HG02642 (cell line): ENCODE measurements around the gene TALDO1.

ENCODE experiments used
- ATAC-seq: cut with Tn5 transposase; IDR thresholded peaks from one replicate; pipeline ENCODE4 v1.9.1; 2021; ENCODE audit warnings: mild to moderate bottlenecking; ENCODE audit not compliant: unreplicated experiment, poor library complexity

TALDO1 gene

DNA sequence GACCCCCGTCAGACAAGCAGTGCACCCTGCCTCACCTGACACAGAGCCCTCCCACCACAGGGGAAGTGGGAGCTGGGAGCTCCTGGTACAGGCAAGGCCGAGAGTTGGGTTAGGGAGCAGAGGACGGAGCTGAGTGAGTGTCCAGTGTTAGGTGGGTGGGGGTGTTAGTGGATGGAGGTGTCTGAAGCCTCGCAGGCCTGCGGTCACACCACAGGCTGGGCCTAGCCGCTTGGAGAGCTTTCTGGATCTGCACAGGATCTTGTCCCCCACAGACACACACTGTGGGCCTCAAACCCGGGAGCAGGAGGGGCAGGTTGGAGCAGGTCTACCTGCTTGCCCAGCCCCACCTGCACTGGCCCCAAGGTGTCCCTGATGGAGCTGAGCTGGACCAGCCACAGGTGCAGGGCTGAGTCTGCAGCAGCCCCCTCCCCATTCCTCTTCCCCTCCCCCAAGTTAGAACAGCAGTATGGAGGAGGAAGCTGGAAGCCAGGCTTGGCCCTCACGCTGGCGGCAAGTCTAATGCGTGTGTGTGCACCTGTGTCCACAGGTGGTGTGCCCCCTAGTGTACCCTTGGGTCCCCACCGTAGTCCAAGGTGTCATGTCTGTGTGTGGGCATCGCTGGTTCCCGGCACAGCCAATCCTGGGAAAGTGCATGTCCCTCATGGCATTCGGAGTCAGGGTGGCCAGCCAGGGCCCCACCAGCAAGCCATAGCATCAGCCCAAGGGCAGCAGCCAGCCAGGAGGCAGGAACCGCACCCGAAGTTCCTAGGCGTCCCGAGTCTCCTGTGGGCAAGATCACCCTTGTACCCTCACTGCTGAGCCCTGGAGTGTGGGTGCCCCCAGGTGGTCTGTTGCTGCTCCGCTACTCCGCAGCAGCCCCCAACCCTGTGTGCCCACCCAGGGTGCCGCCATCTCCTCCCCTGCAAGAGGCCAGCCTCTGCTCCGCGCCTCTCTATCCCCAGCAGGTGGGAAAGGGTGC, 32.0 kb downstream of the TALDO1 start:
- ATAC-seq, result no peak

DNA sequence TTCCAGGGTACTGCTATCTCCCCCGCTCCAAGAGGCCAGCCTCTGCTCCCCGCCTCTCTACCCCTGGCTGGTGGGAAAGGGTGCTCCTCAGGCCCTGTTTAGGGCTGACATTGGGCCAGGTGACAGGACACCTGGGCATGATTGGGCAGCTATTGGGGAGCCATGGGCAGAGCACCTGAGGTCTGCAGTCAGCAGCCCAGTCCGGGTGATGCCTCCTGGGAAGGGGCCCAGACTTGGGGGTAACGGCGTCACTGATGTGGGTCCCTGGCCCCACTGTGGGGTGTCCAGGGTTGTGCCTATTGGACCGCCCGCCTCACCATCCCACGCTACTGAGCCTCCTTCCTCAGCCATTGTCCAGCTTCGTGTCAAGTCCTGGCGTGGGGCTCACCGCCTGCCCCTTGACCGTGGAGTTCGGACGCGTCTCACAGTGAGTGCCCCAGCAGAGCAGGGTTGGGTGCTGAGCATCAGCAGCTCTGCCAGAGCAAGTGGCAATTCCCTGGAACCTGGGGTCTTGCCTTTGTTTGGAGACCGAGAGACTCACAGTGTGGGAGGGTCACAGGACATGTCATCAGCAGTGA, 32.8 kb downstream of the TALDO1 start:
- no peak for ATAC-seq

DNA sequence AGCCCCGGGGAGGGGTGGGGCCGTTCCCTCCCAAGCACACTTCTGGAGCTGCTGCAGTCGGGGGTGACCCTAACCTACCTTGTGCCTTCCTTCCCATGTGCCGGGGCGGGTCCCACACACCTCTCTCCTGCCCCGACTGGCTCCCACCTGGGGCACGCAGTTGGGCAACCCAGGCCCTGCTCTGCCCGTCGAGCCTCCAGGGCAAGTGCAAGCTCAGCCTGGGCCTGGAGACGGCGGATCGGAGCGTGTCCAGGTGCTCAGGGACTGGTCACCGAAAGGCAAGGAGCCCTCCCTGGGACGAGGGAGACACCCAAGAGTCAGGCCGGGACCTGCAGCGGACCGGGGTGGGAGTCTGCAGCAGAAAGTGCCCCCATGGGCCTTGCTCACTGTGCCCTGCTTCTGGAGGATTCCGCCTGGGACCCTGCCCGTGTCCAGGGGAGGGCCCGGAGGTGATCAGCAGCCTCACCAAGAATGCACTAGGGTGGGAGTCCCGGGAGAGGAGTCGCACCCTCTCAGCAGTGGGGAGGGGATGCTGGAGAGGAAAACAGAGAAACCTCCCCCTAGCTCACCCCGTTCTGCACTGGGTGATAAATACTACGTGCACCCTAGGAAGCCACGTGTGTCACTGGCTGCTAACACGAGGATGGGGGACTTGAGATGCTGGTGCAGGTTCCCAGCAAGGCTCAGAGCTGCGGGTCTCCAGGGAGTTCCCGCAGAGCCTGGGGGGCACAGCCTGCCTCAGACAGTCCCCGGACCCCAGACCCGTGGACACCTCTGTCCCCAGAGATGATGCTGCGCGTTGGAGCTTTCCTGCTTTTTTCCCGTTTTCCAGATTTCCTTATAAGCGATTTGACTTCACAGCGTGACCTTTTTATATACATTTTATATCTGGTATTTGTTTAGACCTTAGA, 35.3 kb downstream of the TALDO1 start:
- no peak for ATAC-seq

DNA sequence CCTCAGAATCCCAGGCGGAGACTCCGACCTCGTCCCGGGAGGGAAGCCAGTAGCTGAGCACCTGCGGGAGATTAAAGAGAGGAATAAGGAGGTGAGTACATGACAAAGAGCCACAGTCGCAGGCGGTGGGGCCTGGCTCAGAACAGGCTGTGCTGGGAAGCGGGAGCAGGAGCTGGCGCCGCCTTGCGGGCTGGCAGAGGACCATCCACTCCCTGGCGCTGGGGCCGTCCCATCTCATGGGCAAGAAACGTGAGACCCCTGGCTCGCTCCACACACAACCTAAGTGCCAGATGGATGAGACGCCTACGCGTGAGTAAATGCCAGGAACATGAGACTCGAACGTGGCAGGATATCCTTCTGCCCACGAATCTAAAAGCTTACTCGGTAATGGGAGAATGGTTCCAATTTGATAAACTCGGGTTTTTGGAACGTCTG, 36.3 kb downstream of the TALDO1 start:
- ATAC-seq, result no peak

DNA sequence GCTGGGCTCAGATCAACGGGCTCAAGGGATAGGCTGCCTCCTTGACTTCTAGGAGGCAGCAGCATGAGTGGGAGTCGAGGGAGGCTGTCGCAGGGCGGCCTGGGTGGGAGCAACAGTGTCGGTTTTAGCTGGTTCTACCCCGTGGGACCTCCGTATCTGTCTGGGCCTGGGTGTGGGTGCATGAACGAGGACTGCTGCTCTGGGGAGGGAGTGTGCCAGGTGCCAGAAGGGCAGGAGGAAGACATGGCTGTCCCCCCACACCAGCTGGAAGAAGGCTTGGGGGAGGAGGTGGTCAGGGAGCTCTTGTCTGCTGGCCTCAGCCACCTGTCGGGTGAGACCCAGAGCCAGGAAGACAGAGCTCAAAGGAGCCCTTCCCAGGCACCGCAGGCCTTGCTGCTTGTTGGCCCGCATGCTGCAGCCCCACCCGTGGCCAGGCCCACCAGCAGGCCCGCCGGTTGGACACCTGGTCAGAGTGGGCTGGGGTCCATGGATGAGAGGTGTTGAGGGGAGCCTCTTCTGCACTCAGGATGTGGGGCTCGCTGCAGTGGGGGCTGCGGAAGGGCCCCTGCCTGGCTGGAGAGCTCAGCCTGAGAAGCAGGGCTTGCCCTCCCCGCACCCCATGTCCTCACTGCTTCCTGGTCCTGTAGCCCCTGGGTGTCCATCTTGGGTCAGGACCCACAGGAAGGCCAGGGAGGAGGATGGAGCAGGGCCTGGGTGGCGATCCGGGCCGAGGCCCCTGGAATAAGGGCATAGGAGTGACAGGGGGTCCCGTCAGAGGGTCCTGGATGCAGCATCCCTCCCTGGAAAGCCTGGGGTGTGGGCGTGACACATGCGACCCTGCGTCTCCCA, 39.2 kb downstream of the TALDO1 start:
- no peak for ATAC-seq

DNA sequence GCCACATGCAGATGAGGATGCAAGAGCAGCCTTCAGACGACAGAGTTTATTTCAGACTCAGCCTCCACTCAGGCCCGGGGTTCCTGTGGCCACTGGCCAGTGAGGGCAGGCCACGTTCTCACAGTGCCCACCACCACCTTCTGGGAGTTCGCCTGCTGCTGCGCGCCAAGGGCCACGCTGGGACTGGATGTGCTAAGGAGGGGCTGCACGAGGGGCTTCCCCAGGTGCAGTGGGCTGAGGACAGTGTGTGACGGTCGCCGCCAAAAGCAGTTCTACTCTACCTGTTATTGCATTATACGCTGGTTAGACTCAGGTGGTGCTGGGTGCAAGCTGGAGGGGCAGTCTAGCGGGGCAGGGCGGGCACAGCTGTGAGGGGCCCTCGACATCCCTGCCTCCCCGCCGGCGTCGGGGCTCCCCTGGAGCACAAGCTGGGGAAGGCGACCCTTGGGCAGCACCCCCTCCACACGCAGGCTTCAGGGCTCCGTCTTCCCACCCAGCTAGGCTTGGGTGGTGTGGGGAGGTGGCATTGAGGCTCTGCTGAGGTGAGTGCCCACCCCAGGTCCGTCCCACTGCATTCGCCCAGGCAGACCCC, 39.9 kb downstream of the TALDO1 start:
- no peak for ATAC-seq

DNA sequence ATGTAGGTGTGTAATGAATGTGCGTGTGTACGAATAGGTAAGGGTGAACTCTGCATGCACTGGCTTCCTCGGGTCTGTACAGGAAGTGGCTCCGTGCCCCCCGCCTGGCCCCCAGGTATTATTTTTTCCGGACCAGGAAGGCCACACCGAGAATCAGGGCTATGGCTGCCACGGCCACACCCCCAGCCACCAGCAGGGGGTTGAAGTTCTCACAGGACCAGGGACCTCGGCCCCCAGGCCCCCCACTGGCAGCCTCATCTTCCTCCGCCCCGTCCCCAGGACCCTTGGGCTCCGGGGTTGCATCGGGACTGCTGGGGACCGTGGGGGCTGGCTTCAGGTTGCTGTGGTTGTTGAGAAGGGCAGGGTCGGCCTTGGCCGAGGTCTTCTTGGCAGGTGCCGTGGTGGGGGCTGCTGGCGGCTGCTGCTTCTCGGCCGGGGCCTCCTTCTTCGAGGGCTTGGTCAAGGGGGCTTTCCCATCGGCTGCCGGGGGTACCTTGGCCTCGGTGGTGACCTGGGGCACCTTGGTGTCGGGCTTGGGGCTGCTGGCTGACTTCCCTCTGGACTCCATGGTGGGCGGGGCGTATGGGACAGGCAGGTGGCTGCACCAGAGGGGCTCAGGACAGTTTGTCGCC, 40.9 kb downstream of the TALDO1 start:
- ATAC-seq, result no peak

DNA sequence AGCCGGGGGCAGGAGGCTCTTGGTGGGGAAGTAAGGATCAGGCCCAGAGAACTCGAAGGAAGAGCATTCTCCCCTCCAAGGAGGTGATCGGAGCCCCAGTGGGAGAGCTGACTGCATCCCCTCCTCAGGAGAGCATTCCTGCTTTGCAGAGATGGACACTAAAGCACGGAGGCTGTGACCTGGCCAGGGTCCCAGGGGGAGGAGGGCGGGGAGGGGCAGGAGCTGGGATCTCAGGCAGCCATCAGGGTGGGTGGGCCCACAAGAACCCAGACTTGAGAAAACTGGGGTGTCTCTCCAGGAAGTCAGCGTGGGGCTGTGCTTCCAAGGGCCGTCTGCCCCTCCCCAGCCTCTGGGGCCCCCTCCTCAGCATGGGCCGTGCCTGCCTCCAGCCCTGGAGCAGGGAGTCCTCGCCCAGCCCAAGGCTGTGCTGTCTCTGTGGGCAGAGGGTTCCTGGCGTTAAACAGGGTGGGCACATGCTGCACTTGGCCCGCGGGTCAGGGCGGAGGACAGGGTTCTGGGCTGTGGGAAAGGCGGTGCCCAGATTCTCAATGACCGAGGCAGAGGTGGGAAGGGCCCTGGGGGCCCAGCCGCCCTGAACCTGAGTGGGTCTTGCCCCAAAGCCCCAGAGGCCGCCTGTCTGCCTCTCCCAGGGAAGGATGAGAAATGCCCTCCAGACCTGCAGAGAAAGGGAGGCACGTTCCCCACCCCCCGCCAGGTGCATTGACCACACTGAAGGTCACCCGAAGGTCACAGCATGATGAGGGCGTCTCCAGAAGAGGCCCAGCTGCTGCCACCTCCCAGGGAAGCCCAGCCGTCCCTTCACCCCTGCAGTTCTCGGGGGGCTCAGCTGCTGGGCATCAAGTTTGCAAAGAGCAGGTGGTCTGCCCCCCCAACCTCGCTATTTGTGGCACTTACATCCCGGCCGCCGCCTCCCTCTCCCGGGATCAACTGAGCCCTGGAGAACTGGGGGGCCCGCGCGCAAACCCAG, 42.0 kb downstream of the TALDO1 start:
- no peak for ATAC-seq

DNA sequence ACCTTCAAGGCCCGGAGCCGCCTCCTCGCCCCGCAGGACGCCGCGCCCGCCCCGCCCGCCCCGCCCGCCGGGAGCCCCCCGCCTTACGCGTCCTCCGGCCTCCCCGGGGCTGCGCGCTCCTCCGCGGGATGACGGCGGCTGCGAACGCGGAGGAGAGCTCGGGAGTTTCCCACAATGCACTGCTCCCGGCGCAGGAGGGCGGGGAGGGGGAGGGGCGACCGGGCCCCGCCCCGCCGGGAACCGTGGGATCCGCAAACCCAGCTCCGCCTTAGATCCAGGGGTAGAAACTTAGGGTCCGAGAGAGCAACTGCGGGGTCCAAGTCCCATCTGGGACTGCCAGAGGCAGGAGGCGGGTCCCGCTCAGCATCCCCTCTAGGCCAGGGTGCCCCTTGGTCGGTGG, 42.7 kb downstream of the TALDO1 start, which contains the start of gene CEND1:
Gene CEND1 (minus strand): TSS at position 148 of the 400 bp plus-strand sequence. CDS start 1,514 bp downstream, outside the sequence.
- no peak for ATAC-seq

DNA sequence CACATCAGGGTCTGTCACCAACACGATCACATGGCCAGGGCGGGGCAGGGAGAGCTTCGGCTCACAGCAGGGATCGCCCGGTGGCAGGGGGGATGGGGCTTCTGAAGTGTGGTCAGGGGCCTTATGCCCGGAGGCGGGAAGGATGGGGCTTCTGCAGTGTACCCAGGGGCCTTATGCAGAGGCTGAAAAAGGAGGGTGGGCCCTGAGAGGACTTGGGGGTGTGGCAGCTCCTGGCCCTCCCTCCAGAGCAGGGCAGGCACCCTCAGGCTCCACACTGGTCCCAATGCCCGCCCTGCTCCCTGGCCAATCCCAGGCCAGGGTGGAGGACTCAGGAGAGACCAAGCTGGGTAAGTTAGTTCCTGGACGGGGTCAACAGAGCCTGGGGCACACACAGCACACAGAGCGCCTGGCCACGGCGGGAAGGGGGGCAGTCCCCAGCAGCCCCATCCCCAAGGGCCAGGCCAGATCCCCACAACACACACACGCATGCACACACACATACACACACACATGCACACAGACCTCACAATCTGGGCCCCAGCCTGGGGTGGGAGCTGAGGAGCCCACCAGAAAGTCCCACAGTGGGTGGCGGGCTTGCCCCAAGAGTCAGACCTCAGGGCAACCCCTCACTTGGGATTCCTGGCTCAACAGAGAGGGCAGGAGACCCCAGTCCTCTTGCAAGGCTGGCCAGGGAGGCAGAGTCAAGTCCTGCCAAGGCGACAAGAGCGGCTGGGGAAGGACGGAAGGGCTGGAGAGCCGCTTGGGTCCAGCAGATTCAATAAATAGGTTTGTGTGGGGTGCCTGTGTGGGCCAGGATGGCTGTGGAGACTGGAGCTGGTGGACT, 43.7 kb downstream of the TALDO1 start:
- no peak for ATAC-seq

DNA sequence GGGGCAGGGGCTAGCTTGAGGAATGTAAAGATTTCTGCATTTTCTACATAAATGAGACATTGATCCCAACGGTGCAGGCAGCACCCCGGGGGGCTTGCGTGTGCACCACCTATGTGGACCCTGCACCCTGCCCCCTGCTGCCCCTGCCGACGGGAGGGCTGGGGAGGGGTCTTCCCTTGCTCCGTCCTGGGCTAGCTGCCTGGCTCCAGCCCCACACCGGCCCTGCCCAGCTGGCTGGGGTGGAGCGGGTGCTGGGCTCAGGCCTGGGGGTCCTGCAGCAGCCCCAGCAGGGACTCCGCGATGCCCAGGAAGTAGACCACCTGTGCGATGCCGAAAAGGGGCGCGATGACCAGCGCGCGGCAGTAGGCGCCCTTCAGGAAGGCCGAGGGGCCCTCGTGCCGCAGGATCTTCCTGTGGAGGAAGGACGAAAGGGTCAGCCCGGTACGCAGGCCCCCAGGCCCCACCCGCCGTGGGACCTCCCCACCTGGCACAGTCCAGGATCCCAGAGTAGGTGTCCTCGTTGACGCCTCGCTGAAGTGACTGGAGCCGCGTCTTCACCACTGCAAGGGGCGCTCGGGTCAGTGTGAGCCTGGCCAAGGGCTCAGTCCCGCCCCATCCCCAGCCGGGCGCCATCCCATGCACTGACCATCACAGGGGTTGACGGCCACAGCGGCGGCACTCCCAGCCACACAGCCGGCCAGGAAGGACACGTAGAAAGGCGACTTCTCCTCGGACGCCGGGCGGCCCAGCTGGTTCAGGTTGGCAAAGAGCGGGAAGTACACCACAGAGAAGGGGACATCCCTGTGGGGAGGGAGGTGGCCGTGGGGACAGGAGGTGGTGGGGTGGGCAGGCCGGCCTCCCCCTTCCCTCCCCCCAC, 44.6 kb downstream of the TALDO1 start:
- ATAC-seq, result no peak

DNA sequence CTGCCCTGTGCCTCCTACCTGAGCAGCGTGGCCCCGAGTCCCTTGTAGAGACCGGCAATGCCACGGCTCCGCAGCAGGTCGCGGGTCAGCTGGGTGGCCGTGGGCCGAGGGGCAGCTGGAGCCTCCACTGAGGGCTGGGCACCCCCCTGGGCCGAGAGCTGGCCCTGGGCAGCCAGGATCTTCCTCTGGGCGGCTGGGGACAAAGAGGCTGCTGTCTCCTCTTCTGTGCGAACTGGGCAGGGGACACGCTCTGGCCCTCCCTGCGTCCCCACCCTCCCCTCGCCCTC, 45.2 kb downstream of the TALDO1 start:
- no peak for ATAC-seq

DNA sequence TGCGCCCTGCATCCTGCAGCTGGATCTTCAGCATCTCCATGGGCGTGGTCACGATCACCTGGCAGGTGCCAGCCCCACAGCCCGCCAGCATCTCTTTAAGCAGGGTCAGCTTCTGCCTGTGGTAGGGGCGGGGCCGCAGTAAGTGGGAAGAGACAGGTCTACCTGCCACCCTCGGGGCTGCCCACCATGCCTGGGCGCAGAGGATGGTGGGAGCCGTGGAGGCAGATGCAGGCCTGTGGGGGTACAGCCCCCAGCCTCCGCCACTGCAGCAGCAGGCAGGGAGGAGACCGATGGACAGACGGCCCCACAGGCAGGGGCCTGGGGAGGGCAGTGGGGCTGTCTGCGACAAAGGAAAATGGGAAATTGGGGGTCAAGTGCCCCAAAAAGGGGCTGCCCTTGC, 45.6 kb downstream of the TALDO1 start:
- ATAC-seq, result no peak

DNA sequence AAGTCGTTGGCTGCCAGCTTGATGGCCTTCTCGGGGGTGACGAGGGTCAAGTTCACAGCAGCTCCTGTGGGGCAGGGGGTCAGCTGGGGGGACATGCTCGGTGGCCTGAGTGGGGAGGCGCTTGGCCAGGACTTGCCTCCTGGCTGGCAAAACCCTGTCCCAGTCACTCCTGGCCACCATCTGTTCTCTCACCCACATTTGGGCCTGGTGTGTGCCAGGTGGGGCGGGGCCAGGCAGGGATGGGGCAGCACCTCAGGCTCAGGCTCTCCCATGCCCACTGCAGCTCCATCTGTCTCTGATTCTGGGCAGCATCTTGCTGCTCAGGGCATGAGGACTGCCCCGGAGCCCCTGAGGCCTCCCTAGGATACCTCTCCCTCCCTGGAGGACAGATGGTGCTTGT, 46.3 kb downstream of the TALDO1 start:
- ATAC-seq, result no peak

DNA sequence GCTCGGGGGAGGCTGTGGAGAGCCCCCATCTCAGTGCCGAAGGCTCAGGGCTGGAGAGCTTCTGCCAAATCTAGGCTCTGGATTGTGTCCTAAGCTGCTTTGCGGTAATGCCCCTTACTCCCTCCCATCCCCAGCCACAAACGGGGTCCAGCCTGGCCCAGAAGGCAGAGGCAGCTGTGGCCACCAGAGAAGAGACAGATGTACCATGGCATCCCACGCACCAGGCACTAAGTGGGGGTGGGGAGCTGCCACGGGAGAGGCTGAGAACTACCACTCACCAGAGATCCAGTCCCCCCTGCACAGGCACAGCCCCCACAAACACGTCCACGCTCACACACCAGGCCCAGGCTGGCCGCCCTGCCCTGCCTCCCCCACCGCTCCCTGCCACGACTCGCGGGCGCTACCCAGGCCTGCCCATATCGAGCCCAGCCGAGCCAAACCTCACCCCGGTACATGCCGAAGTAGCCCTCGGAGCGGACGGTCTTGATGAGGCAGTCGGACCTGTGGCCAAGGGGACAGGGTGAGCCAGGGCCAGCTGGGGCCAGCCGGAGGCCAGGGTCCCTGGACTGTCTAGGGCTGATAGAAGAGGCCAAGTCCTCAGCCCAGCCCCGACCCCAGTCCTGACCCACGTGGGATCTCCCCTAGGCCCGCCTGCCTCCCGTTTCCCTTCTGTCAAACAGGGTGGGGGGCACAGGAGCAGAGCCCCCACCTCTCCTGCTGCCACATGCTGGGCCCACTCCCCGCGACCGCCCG, 46.9 kb downstream of the TALDO1 start:
- no peak for ATAC-seq
